ENCODE data around the gene HIGD2A.
A peak's percentile ranks its signal among the peaks of the same experiment; 100 is the strongest.

Gene HIGD2A, protein sequence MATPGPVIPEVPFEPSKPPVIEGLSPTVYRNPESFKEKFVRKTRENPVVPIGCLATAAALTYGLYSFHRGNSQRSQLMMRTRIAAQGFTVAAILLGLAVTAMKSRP

GRCh38 chr5:176388444-176389134 lies at the start of gene HIGD2A, which contains the start of gene NOP16:
Gene HIGD2A, plus strand, starts transcription at chr5:176388751. Its CDS starts 69 bp downstream, at chr5:176388820.
Gene NOP16, minus strand, starts transcription at chr5:176388598. Its CDS starts 59 bp downstream, at chr5:176388539.
- DNase-seq (ENCODE audit: low spot score): peak; percentile 99

DNA sequence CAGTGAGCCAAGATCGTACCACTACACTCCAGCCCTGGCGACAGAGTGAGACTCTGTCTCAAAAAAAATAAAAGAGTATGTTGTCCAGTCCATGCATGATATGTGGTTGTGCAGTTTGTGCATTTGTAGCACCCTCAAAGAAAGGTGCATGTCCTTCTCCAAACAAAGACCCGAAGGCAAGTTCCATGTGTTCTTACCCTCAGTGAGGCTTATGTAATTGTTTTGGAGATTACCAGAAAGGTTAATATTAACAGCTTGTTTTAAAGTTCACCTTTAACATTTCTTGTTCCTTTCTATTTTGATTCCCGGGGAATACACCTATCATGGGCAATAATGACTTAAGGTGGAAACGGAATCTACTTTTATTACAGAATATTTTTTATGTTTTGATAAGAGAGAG lies 49.2 kb upstream of the HIGD2A start:
- DNase-seq (ENCODE audit: low spot score): no peak

GRCh38 chr5:176341325-176342157 lies 47.0 kb upstream of the HIGD2A start:
- no peak for DNase-seq (ENCODE audit: low spot score)

DNA sequence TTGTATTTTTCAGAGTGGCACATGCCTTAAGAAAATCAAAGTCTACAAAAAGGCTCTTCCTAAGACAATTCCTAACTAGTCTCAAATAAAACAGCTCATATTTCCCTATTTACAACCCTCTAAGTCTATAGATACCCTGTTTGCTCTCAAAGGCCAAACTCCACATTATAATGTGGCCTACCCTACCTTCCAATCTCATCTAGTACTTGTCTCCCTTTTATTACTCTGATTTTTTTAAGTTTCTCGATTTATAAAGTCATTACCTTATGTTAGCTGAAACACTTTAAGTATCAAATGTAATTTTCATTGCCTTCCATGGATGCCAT lies 46.4 kb upstream of the HIGD2A start:
- no peak for DNase-seq (ENCODE audit: low spot score)

- no peak for DNase-seq (ENCODE audit: low spot score)
Measured at GRCh38 chr5:176342766-176343458, 45.6 kb upstream of the HIGD2A start.

DNA sequence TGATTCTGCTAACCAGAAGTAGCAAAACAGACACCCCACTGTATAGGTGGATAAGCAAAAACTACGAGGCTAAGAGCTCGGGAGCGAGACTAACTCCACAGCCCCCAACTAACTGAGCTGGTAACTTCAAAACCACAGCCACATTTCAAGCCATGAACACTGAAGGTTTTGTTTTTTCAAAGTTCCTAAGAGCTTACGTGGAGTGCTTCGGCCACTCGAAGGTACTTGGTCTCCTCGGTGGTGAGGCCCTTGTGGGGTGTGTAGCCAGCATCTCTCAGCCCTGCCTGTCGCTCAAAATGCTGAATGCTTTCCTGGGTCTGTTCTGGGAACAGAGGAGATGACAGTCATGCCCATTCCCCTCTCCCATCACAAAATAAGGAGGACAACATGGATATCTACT lies 38.1 kb upstream of the HIGD2A start:
- DNase-seq (ENCODE audit: low spot score): no peak

DNA sequence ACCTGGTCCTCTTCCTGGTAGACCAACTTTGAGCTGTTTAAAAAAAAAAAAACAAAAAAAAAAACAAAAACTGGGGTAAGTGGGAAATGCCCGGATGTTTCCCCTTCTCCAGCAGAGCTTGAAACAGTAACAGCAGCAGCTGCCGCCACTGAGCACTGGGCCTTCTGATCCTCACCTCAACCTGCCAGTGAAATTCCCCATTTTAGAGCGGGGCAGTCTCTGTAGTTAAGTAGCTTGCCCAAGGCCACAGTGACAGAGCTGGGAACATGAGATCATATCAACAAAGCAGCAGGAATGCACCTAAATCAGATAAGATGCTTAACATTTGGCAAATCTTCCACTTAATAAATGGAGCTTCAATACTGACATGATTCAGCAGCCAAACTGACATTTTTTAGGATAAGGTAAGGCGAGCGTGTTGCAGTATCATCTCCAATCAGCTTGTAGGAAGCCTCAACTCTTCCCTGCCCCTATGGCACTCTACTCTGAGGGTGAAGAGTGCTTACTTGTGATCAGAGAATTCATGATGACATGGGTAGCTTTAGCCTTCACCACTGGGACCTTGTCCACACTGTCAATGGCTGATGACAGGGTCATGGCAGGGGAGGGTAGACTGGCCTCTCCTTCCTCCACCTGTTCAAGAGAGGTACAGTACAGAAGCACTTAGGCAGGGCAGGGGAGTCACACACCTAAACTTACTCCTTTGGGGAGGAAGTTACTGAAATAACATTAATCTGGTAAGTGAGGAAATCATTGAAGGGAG lies 36.3 kb upstream of the HIGD2A start:
- DNase-seq (ENCODE audit: low spot score): no peak

DNA sequence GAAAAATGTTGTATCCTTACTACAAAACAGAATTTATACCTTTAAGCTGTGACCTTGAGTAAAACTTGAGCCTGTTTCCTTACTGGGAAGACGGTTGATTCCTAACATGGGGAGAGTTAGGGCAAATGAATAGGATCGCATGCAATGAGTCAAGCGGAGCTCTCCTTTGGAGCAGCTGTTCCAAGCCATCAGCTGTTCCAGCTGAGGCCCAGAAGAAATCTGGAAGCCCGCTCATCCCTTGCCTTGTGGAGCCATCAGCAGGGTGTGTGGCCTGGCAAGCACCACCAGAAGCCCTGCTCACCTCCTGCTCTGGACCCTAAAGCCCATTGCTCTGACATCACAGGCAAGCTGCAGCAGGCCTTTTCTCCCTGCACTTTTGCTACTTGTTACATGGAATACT lies 35.0 kb upstream of the HIGD2A start:
- DNase-seq (ENCODE audit: low spot score): no peak

- no peak for DNase-seq (ENCODE audit: low spot score)
Measured at GRCh38 chr5:176355400-176356178, 33.0 kb upstream of the HIGD2A start.

GRCh38 chr5:176356179-176356566 lies 32.4 kb upstream of the HIGD2A start:
- DNase-seq (ENCODE audit: low spot score): no peak

DNA sequence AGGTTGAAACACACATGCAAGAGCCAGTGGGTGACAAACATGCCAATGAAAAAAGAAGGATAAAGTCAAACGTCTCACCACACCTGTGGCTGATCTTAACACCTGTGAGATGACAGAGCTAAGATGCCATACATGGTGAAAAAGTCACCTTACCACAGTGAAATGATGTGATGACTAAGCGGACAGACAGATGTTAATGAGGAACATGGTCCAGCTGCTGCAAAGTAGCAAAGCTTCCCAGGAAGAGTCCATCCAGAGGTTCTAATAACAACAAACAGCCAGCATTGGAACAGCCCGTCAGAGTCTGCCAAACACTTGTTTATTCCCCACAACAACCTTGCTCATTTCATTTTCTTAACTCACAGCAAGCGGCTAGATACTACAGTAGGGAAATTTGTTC lies 28.9 kb upstream of the HIGD2A start:
- peak; percentile 37 for DNase-seq (ENCODE audit: low spot score)

- DNase-seq (ENCODE audit: low spot score): no peak
Measured at GRCh38 chr5:176360894-176361436, 27.6 kb upstream of the HIGD2A start.

GRCh38 chr5:176361437-176362232 lies 26.9 kb upstream of the HIGD2A start, which contains the start of gene KIAA1191:
Gene KIAA1191, minus strand, starts transcription at chr5:176361764. Its CDS starts 2,256 bp downstream, at chr5:176359508.
- peak; percentile 94 for DNase-seq (ENCODE audit: low spot score)

- DNase-seq (ENCODE audit: low spot score): no peak
Measured at GRCh38 chr5:176362233-176362490, 26.4 kb upstream of the HIGD2A start.

- DNase-seq (ENCODE audit: low spot score): no peak
Measured at GRCh38 chr5:176364765-176365350, 23.7 kb upstream of the HIGD2A start.

- DNase-seq (ENCODE audit: low spot score): peak; percentile 26
Measured at GRCh38 chr5:176365351-176366231, 23.0 kb upstream of the HIGD2A start, which contains the start of gene ARL10. Gene ARL10, plus strand, starts transcription at chr5:176365487. Its CDS starts 77 bp downstream, at chr5:176365564.

- DNase-seq (ENCODE audit: low spot score): no peak
Measured at GRCh38 chr5:176366232-176366894, 22.2 kb upstream of the HIGD2A start.

DNA sequence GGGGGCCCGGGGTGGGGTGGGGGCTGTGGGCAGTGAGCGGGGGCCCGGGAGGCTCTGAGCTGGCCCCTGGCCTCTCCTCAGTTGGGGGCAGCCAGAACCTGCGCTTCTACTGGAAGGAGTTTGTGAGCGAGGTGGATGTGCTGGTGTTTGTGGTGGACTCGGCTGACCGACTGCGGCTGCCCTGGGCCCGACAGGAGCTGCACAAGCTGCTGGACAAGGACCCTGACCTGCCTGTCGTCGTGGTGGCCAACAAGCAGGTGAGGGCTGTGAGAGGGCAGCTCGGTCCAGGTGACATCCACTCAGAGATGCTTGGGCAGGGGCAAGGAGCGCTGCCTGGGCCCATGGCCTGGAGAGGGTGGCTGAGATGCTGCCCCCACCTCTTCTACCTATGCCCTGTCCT lies 19.8 kb upstream of the HIGD2A start:
- DNase-seq (ENCODE audit: low spot score): no peak

All from SW480 (cell line).